ENCODE data around the gene DNAH11.
"Not testable (repeated sequence)": the region's sequence is repeated elsewhere in the genome, so short reads cannot be mapped to it uniquely, and the experiment has no call there.

The DNAH11 gene

DNA sequence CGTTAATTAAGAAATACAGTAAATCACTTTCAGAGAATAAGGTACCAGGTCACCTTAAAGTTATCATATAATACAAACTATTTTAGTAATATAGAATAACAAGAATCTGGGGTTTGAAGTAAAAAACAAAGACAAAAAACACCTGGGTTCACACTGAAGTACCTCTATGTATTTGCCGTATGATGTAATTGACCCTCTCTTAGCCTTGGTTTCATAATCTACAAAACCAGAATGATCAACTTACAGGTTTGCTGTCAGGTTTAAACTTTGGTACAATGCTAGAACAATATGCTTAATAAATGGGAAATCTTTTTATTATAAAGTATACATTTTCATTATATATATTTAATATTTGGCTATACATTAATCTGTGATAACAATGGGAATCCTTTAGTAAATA is 344.5 kb downstream of the DNAH11 start:
- DNase-seq (ENCODE audit: low read depth) = no peak

DNA sequence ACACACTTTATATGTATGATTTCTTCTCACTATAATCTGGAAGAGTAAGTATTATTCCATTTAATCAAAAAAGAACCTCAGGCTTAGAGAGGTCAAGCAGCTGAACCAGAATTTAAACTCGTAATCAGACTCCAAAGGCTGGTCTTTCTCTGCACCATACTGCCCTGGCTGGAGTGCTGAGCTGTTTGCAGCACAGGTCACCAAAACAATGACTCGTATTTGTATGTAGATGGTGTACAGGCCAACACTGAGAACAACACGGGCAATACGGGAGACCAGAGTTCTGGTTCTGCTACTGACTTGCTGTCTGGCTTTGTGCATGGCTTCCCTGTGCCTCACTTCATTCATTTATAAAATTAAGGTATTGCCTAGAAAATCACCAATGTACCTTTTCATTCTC is 344.9 kb downstream of the DNAH11 start:
- DNase-seq (ENCODE audit: low read depth) = no peak

DNA sequence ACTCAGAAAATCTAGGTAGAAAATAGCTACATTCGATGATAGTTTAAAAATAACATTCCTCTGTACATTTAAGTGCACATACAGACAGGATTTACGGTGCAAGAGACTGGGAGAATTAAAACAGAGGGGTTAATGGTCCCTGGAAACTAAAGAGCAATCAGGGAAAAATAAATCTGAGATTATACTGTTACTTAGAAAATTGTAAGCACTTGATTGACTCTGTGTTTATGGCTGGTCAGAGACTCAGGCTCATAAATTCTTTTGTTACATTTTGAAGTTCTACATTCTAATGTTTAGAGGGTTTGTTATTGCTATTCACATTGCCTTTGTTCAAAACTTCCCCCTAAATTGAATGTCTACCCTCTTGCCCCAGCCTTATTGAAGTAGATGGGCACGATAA is 348.5 kb downstream of the DNAH11 start:
- no peak for DNase-seq (ENCODE audit: low read depth)

DNA sequence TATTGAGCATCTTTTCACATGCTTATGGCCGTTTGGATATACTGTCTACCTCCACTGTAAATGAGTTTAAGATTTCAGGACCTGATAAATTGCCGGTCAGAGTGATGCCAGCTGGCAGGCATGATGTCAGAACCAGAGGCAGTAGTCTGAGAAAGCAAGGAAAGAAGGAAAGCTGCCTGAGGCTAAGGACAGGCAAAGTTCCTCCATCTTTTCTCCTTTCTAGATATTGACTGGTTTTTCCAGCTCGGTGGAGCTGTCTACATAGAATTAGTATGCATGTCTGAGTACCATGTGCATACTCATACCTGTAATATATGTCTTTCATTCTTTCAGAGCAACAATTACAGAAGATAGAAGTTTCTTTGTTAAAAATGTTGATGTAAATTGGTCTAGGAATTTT is 350.6 kb downstream of the DNAH11 start:
- no peak for DNase-seq (ENCODE audit: low read depth)

DNA sequence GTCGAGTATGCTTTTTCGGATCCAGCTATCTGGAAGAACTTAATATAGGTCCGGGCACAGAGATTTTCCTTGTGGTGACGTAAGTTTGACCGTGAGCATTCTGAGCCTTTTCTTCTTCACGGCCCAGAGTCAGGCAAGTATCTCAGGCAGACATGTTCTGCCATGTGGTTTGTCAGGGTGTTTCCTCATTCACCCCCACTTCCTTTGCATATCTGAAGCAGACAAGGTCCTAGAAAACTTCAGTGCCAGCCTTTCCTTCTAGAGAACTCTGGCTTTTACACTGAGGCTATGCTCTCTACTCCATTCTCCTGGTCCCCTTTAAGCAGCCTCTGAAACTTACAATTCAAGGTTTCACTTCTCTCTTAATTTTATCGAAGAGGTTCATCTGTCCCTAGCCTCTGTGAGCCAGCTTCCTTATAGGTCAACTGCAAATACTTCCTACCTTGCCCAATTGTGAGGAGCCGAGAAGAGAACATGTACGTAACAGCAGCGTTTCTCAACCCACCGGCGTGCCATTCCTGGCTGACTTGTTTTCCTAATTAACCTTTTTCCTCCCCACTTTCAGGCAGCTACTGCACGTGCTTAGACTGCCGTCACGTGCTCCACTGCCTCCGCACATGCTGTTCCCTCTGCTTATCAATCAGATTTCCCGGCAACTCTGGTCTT is 355.6 kb downstream of the DNAH11 start:
- no peak for DNase-seq (ENCODE audit: low read depth)

DNA sequence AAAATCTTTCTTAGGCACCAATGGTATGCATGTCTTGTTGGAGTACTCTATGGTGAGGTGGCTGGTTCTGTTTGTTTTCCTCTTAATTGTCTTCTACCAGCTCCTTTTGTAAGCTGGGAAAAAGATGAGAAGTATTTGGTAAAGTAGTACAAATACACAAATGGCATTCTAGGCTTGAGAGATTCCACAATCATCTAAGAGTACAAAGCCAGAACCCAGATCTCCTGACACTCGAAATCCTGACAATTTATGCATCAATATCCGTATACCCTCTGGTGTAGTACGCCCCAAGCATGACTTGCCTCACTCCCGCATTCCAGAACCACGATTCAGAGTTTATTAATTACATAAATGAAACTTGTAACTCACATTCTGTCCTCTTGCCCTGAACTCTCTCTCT is 359.4 kb downstream of the DNAH11 start:
- DNase-seq (ENCODE audit: low read depth) = peak; percentile 81

DNA sequence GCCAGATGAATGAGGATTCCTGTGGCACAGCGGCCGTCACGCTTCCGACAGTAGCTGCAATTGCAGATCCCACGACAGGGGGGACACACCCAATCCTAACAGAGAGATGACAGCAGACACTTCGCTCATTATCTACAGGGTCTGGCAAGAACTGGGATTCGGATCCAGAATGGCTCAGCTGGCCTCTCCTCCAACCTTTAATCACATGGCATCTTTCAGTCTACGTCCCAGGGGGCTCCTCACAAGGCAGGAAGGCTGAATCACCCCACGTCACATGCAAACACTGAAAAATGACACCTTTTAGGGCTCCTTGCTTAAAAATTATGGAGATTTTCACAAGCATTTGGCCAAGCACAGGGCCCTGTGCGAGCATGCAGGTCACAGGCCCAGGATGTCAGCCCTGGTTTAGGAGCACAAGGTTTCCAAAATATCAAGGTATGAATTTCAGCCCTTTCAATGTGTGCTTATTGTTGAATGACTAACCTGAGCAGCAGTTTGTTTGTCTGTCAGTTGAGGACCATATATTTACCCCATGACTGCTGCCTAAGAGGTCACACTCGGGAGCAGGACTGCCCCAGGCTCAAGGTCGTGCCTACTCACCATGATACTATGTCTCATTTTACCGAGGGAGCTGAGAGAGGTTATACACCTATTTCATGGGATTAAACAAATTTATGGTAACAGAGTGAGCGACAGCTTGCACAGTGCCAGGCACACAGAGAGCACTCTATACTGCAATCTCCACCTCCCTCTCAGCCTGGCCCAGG is 360.4 kb downstream of the DNAH11 start:
- peak; percentile 42 for DNase-seq (ENCODE audit: low read depth)

DNA sequence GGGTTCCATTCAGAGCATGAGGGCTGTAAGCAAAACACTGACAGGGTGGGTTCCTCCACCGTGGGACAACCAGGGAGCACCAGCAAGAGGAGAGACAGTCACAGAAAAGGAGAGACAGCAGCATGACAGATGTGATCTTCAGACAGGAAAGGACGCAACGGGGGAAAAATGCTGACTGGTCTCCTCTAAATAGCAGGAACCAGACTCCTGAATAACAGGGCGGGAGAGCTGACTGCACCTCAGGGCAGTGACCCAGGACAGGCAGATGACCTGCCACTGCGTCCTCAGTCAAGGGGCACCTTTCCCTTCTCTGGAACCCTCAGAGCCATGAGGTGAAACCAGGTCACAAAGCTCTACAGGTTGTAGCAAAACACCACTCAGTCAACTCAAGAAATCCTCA is 365.9 kb downstream of the DNAH11 start:
- no peak for DNase-seq (ENCODE audit: low read depth)

DNA sequence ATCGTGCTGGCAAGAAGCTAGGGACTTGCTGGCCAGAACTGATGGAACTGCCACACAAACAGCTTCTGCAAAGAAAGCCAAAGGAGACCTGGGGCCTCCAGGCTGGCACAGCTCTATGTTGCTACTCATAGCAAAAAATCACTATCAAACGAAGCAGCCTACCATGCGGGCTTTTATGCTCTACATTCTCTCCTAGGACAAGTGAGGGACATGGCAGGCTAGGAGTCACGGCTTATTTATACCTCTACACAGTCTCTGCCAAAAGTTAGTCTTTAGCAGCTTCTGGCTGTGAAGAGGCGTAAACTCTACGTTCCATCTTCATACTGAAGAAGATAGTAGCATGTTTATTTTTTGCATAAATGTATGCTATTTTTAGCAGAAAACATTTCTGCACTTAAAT is 367.4 kb downstream of the DNAH11 start:
- no peak for DNase-seq (ENCODE audit: low read depth)

DNA sequence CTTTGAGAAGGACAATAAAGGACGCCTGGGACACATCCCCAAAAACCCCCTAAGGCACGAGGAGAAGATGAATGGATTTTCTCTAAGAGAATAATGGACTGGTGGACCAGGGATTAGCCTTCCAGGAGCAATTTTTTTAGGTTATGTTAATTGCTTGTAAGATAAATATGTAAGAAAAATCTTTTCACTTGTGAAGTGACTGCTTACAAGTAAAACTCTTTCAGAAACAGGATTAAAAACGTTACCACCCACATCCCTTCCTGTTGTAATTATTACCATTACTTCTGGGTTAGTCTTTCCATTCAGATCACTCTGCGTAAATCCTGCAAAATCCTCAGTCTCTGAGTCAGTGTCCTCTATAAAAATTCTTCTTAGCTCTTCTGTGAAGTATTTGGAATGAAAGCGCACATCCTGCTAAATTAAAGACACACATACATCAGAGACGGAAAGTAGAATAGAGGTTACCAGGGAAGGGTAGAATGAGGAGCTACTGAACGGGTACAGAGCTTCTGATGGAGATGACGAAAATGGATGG is 368.6 kb downstream of the DNAH11 start:
- DNase-seq (ENCODE audit: low read depth) = peak; percentile 45

DNA sequence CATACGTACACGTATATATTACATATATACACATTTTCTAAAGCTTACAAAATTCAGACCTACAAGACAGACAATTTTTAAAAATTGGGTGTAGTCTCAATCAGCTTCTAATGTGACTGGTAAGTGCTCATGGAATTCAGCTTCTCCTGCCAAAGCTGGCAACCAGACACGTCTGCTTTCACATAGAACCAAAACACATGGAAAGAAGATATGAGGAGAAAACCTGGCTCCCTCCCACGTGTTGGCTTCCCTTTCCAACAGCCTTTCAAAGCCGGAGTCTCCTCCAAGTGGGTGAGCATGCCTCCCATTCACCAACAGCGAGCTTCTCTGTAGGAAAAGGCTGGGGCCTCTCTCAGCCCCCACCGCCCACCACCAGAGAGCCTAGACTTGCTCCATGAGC is 369.5 kb downstream of the DNAH11 start:
- DNase-seq (ENCODE audit: low read depth) = no peak

DNA sequence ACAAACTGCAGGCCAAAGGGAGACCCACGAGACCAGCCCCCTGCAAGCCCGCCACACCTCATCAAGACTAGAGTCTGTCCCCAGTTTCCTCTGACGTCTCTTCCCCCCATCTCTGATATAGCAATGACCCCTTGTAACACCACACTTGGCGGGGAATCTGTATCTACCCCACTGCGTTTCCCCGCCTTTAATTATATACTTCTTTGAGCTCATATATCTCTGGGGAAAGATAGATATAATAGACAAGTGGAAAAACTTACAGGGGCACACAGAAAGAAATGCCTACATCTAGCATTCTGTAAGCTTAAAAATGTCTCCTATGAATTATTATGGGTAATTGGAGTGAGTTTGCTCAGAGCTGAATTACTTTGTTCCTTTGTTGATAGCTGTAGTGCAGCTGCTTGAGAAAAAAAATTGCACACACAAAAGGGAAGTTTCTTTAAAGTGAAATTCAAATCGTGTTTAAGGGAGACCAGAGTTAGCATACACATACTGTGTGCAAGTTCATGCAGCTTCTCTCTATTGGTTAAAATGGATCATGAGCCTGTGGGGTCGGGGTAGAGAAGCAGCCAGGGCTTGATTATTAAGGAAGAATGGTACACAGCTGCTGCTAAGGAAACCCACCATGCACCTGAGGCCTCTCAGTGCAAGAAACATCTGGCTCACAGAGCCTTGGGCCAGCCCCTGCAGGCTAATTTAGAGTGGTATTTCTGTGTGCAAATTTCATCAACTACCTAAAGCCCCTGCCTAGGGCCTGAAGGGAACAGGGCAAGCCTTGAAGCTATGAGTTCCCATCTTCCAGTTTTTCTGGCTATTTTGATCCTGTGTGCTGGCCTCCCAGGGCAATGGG is 370.3 kb downstream of the DNAH11 start:
- DNase-seq (ENCODE audit: low read depth) = no peak

DNA sequence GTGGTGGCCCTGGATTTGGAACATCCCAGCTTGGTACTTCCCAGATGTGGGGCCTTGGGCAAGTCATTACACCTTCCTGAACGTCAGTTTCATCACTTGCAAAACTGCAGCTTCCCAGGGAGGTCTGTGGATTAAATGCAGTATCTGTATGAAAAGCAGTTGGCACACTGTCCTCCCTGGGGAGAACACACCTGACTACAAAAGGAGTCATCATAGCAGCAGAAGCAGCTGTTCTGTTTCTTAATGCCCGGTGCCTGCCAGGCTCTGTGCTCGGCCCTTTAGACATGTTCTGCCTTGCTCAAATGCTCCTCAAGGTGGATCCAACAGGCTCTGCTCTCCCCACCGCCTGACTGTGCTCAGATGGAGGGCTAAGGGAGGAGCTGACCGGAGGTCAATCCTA is 371.8 kb downstream of the DNAH11 start:
- no peak for DNase-seq (ENCODE audit: low read depth)

DNA sequence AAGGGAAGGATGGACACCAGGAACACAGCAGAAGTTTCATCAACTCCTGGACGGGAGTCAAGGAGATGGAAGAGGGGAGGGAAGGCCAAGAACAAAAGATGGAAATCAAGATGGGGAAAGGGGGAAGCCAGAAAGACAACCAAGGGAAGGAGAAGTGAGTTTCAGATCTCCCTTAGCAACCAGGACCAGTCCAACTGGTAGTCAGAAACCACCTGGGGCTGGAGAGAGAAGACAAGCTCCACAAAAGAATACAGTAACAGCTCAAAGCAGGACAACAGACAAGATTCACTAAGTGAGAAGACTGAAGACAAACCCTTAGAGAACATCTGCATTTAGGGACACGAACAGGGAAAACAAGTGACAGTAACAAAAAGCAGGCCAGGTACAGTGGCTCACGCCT is 372.3 kb downstream of the DNAH11 start:
- no peak for DNase-seq (ENCODE audit: low read depth)

DNA sequence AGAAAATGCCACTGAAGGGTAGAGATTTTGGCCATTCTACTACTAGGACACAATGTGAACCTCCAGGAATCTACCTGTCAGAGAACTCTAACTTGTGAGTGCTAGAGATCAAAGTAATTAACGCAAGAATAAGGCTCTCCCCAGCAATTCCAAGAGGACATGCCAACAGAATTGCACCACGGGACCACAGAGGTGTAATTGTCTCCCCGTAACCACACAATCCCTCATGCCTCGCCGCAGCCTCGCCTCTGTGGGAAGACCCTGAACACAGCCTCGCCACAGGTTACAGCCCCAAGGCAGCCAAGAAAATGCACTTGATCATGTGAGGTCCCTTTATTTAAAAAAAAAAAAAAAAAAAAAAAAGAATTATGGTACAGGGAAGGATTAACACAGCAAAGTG is 373.3 kb downstream of the DNAH11 start:
- DNase-seq (ENCODE audit: low read depth) = no peak

DNA sequence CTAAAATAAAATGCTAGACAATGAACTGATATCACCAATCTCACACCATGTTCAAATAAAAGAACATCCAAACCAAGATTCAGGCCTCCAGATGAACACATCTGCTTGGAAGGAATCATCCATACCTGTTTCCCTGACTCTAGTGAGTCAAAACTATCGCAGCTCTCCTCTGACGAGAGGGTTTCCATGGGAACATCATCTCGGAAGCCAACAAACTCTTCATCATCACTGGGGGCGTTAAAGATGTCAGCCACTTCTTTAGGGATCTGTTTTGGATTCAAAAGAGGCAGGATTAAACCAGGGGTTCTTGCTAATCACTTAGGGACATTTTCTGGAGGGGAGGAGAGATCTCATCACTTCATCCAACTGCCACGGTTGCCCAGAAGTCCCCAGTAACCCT is 373.8 kb downstream of the DNAH11 start:
- DNase-seq (ENCODE audit: low read depth) = no peak

DNA sequence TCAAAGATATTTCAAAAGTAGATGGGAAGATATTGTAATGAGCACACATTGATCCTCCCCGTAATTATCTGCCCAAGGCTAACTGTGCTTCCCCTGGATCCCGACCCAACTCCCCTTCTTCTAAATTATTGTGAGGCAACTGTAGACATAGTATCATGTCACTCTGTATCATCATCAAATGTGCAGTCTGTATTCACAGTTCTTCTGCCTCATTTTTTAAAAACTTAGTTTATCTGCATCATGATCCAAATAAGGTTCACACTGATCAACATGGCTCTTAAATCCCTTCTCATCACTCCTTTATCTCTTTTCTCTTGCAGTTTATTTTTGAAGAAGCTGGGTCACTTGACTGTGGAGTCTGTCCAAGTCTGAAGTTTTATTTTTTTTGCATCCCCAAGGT is 375.4 kb downstream of the DNAH11 start:
- DNase-seq (ENCODE audit: low read depth) = no peak

DNA sequence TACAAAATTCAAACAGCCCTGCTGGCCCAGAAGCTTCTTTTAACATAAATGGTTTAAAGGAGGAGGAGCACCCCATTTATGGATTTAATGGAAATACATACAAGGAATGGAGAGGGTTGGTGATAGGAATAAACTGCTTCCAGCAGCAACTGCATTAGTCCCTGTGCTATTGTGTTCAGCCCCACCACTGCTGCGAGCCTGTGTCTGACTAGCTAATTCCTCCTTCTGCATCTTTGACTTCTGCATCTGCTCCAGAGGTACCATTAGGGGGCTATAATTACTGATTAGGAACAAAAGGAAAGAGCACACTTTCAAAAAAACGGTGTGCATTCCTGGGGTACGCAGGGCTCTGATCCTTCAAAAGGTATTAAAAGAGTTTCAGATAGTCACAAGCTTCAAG is 378.1 kb downstream of the DNAH11 start:
- DNase-seq (ENCODE audit: low read depth) = no peak

DNA sequence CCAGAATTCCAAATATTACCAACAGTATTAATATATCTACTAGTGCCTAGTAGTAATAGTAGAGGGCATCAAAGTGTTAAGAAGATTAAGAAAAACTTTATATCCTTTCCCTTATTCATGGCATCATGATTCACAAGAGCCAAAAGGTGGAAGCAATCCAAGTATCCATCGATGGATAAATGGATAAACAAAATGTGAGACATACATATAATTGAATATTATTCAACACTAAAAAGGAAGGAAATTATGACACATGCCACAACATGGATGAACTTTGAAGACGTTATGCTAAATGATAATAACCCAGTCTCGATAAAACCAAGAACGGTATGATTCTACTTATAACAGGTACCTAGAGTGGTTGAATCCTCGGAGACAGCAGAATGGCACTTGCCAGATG is 379.8 kb downstream of the DNAH11 start:
- DNase-seq (ENCODE audit: low read depth) = no peak

DNA sequence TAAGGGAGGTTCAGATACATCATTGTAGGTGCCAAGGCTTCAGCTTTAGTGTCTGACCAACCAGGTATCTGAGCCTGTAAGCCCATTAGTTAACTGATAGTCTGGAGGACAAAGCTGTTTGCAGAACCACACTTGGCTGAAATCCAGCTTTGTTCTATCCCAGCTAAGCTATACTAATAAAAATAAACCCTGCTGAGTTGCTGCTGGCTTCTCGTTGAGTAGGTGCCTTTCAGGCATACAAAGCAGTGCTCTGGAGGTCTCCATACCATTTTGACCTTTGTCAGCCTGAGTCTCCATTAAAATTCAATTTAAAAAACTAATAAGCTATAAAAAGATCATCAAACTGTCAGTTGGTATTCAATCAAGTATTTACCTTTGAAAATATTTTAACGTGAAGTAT is 380.8 kb downstream of the DNAH11 start:
- no peak for DNase-seq (ENCODE audit: low read depth)

DNA sequence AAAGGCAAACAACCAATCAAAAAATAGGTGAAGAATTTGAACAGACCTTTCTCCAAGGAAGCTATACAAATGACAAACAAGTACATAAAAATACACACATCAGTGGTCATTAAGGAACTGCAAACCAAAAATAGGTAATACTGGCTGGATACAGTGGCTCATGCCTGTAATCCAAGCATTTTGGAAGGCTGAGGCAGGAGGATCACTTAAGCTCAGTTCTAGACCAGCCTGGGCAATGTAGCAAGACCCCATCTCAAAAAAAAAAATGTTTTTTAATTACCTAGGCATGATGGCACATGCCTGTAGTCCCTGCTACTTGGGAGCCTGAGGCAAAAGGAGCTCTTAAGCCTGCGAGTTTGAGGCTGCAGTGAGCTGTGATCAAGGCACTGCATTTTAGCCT is 383.6 kb downstream of the DNAH11 start:
- DNase-seq (ENCODE audit: low read depth) = no peak

DNA sequence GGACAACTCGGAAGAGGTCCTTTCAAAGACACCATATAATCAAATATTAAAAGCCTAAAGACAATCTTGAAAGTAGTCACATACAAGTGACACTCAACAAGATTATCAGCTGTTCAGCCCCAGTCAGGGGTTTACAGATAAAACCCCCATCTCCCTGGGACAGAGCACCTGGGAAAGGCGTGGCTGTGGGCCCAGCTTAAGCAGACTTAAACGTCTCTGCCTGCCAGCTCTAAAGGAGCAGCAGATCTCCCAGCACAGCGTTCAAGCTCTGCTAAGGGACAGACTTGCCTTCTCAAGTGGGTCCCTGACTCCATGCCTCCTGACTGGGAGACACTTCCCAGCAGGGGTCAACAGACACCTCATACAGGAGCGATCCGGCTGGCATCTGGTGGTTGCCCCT is 384.9 kb downstream of the DNAH11 start:
- DNase-seq (ENCODE audit: low read depth) = no peak

DNA sequence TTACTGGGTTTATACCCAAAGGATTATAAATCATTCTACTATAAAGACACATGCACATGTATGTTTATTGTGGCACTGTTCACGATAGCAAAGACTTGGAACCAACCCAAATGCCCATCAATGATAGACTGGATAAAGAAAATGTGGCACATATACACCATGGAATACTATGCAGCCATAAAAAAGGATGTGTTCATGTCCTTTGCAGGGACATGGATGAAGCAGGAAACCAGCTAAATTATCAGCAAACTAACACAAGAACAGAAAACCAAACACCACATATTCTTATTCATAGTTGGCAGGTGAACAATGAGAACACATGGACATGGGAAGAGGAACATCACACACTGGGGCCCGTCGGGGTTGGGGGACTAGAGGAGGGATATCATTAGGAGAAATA is 390.5 kb downstream of the DNAH11 start:
- not testable (repeated sequence) for DNase-seq (ENCODE audit: low read depth)

Measured in ELR (cell line).